GM23338 (cell line): ENCODE measurements around the gene ERGIC3.

Experiments
- CREB1 ChIP-seq: fragments of 250-450 bp; sonication (Bioruptor Pico); IDR thresholded peaks from 2 replicates; pipeline ENCODE4 v1.5.0; 2020; ENCODE audit warnings: low read depth, mild to moderate bottlenecking, moderate library complexity
- EZH2 ChIP-seq: fragments of 200-600 bp; sonication (generic); IDR thresholded peaks from one replicate; pipeline ENCODE4 v1.8.0; 2017; ENCODE audit warnings: antibody characterized with exemption, mild to moderate bottlenecking, low read depth; ENCODE audit not compliant: unreplicated experiment
- EZH2phosphoT487 ChIP-seq: fragments of 200-600 bp; sonication (generic); IDR thresholded peaks from one replicate; pipeline ENCODE4 v1.8.1; 2018; ENCODE audit warnings: antibody characterized with exemption; ENCODE audit not compliant: unreplicated experiment
- POLR2AphosphoS5 ChIP-seq: IDR thresholded peaks from 2 replicates; pipeline ENCODE4 v1.6.1; 2016; ENCODE audit warnings: antibody characterized with exemption, low read depth
- TF ChIP-seq, protein P1 (sequence below), 2 experiments: fragments of 200-600 bp in 1 of 2; sonication (generic) in 1 of 2; conservative IDR thresholded peaks; 2 replicates each; pipeline versions ENCODE4 v1.5.1 to v1.6.1; 2016 to 2017; ENCODE audit warnings: antibody characterized with exemption in 2 of 2, low read depth in 2 of 2, mild to moderate bottlenecking in 2 of 2, moderate library complexity in 1 of 2

DNA sequence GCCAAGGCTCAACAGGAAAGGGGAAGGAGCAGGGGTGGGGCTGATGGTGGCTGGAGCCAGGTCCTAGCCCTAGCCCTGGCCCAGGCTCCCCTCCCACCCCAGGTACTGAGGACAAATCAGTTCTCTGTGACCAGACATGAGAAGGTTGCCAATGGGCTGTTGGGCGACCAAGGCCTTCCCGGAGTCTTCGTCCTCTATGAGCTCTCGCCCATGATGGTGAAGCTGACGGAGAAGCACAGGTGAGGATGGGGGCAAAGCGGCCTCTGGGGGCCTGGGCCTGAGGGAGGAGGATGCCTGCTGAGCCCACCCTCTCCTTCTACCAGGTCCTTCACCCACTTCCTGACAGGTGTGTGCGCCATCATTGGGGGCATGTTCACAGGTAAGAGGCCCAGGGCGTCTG is 15.0 kb downstream of the ERGIC3 start:
- no peak for TF ChIP-seq POLR2AphosphoS5
- TF ChIP-seq, protein P1, sequence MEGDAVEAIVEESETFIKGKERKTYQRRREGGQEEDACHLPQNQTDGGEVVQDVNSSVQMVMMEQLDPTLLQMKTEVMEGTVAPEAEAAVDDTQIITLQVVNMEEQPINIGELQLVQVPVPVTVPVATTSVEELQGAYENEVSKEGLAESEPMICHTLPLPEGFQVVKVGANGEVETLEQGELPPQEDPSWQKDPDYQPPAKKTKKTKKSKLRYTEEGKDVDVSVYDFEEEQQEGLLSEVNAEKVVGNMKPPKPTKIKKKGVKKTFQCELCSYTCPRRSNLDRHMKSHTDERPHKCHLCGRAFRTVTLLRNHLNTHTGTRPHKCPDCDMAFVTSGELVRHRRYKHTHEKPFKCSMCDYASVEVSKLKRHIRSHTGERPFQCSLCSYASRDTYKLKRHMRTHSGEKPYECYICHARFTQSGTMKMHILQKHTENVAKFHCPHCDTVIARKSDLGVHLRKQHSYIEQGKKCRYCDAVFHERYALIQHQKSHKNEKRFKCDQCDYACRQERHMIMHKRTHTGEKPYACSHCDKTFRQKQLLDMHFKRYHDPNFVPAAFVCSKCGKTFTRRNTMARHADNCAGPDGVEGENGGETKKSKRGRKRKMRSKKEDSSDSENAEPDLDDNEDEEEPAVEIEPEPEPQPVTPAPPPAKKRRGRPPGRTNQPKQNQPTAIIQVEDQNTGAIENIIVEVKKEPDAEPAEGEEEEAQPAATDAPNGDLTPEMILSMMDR (conservative IDR thresholded peaks at IDR 0.05; ENCODE audit: low read depth in 2 of 2) = no peak
- TF ChIP-seq EZH2 = no peak
- TF ChIP-seq EZH2phosphoT487 = no peak
- no peak for TF ChIP-seq CREB1 (CRISPR knock-in tag)
